ENCODE data around the gene MAGEC2. TPM values are rescaled to one million over a fixed set of nuclear protein-coding genes. Genes with fewer than 3 reads are reported as not detected.

MAGEC2 gene
- total RNA-seq = not detected

- no peak within 1 kb of the TSS for H3K27ac ChIP-seq
- TF ChIP-seq POLR2AphosphoS5 (IDR thresholded peaks at IDR 0.05) = no peak
- TF ChIP-seq CTCF (IDR thresholded peaks at IDR 0.05) = no peak
- H3K4me1 ChIP-seq = no peaks in the 10 kb centered on the region
- intact Hi-C loops (cut with DNase I; ENCODE audit: low total_unique reads) = no loop called here
- no peak for DNase-seq (ENCODE audit: low spot score in 2 of 2)
- no peaks in the 10 kb centered on the region for H3K9me3 ChIP-seq
- H3K27me3 ChIP-seq = peaks cover 0 to 8% of the 10 kb centered on the region in 2 donors
- H3K4me3 ChIP-seq = no peak within 1 kb of the TSS
- no peaks in the 10 kb centered on the region for H3K36me3 ChIP-seq
Measured at GRCh38 chrX:142204522-142205433, at the start of gene MAGEC2. TSS of gene MAGEC2 (minus strand) at chrX:142205290. CDS start at chrX:142203987, 1,303 bp downstream.

GRCh38 chrX:142251680-142252079 lies 46.6 kb upstream of the MAGEC2 start:
- DNase-seq (ENCODE audit: low spot score in 2 of 2) = no peak
- intact Hi-C loops (cut with DNase I; ENCODE audit: low total_unique reads) = no loop called here
- H3K9me3 ChIP-seq = no peaks in the 10 kb centered on the region
- TF ChIP-seq POLR2AphosphoS5 (IDR thresholded peaks at IDR 0.05) (no peak), CTCF (IDR thresholded peaks at IDR 0.05) (no peak), POLR2A (IDR thresholded peaks at IDR 0.05) (no peak)
- no peak overlapping the region for H3K4me3 ChIP-seq
- H3K36me3 ChIP-seq = no peaks in the 10 kb centered on the region
- no peak overlapping the region for H3K27ac ChIP-seq
- H3K4me1 ChIP-seq = no peaks in the 10 kb centered on the region
- peaks cover 0 to 6% of the 10 kb centered on the region in 2 donors for H3K27me3 ChIP-seq

GRCh38 chrX:142251202-142251601 lies 46.1 kb upstream of the MAGEC2 start:
- no peak for TF ChIP-seq POLR2AphosphoS5 (IDR thresholded peaks at IDR 0.05)
- TF ChIP-seq CTCF (IDR thresholded peaks at IDR 0.05) = no peak
- no peak for TF ChIP-seq POLR2A (IDR thresholded peaks at IDR 0.05)
- no peaks in the 10 kb centered on the region for H3K4me1 ChIP-seq
- no peak overlapping the region for H3K4me3 ChIP-seq
- peaks cover 0 to 6% of the 10 kb centered on the region in 2 donors for H3K27me3 ChIP-seq
- intact Hi-C loops (cut with DNase I; ENCODE audit: low total_unique reads) = no loop called here
- H3K9me3 ChIP-seq = no peaks in the 10 kb centered on the region
- no peak for DNase-seq (ENCODE audit: low spot score in 2 of 2)
- no peaks in the 10 kb centered on the region for H3K36me3 ChIP-seq
- H3K27ac ChIP-seq = no peak overlapping the region

GRCh38 chrX:142250502-142250901 lies 45.4 kb upstream of the MAGEC2 start:
- H3K27ac ChIP-seq = no peak overlapping the region
- intact Hi-C loops (cut with DNase I; ENCODE audit: low total_unique reads) = no loop called here
- H3K4me3 ChIP-seq = no peak overlapping the region
- no peaks in the 10 kb centered on the region for H3K4me1 ChIP-seq
- DNase-seq (ENCODE audit: low spot score in 2 of 2) = no peak
- H3K27me3 ChIP-seq = peaks cover 0 to 4% of the 10 kb centered on the region in 2 donors
- no peaks in the 10 kb centered on the region for H3K9me3 ChIP-seq
- no peaks in the 10 kb centered on the region for H3K36me3 ChIP-seq
- TF ChIP-seq POLR2A (IDR thresholded peaks at IDR 0.05) (no peak), POLR2AphosphoS5 (IDR thresholded peaks at IDR 0.05) (no peak), CTCF (IDR thresholded peaks at IDR 0.05) (no peak)

GRCh38 chrX:142249721-142250120 lies 44.6 kb upstream of the MAGEC2 start:
- Histone ChIP-seq H3K4me1 (no peaks in the 10 kb centered on the region), H3K27me3 (no peaks in the 10 kb centered on the region), H3K36me3 (no peaks in the 10 kb centered on the region), H3K27ac (no peak overlapping the region), H3K9me3 (no peaks in the 10 kb centered on the region), H3K4me3 (no peak overlapping the region)
- TF ChIP-seq POLR2A (IDR thresholded peaks at IDR 0.05) (no peak), POLR2AphosphoS5 (IDR thresholded peaks at IDR 0.05) (no peak), CTCF (IDR thresholded peaks at IDR 0.05) (no peak)
- intact Hi-C loops (cut with DNase I; ENCODE audit: low total_unique reads) = no loop called here
- DNase-seq (ENCODE audit: low spot score in 2 of 2) = no peak

Measured in breast epithelium (tissue), 4 donors.